ENCODE data around the gene ACADS. TPM values are rescaled to one million over a fixed set of nuclear protein-coding genes. Genes with fewer than 3 reads are reported as not detected.

Gene ACADS
- total RNA-seq, 3 donors from 2014 or later: 84.8 to 175 (median 129) TPM

- no peaks in the 10 kb centered on the region for H3K9me3 ChIP-seq
- DNase-seq: no peak
- H3K4me1 ChIP-seq (ENCODE audit: low read depth): peaks cover 28% of the 10 kb centered on the region
- no peak for TF ChIP-seq CTCF (IDR thresholded peaks at IDR 0.05)
- H3K36me3 ChIP-seq (ENCODE audit: low read depth): no peaks in the 10 kb centered on the region
- ATAC-seq: no peak
- intact Hi-C loops (cut with DNase I, micrococcal nuclease): loop anchor here in 1 of 2 donors (5.0 kb wide), 1 partner anchor 74 kb away; no protein-coding TSS in a partner anchor
- no peak overlapping the region for H3K4me3 ChIP-seq
Observed at GRCh38 chr12:120720987-120721801, 4.4 kb upstream of the ACADS start.

DNA sequence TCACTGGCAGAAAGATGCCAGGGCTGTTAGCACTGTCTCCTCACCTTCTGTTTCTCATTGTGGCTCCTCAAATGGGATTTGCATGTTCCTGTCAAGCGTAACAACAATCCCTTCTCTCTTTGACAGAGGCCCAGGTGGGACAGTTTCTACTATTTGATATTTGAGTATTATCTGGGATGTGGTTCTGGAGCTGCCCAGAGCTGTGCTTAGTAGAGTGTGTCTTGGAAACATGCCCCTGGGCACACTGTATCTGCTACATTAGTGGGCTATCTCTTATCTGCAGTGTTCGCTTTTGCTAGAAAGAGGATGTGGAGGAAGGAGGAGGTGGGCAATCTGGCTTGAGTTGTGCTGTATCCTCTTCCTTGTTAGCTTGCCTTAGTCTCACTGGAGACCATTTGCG, 3.8 kb upstream of the ACADS start:
- Histone ChIP-seq H3K4me1 (ENCODE audit: low read depth) (peaks cover 28% of the 10 kb centered on the region), H3K36me3 (ENCODE audit: low read depth) (no peaks in the 10 kb centered on the region), H3K9me3 (no peaks in the 10 kb centered on the region), H3K4me3 (no peak overlapping the region)
- ATAC-seq (no peak), DNase-seq (no peak)
- intact Hi-C loops (cut with DNase I, micrococcal nuclease): loop anchor here in 1 of 2 donors (5.0 kb wide), 1 partner anchor 75 kb away; no protein-coding TSS in a partner anchor
- TF ChIP-seq CTCF (IDR thresholded peaks at IDR 0.05): no peak

GRCh38 chr12:120722784-120723183, 2.8 kb upstream of the ACADS start:
- H3K36me3 ChIP-seq (ENCODE audit: low read depth): no peaks in the 10 kb centered on the region
- DNase-seq: no peak
- intact Hi-C loops (cut with DNase I, micrococcal nuclease): loop anchor here in 1 of 2 donors (5.0 kb wide), 1 partner anchor 75 kb away; no protein-coding TSS in a partner anchor
- no peak for ATAC-seq
- no peaks in the 10 kb centered on the region for H3K9me3 ChIP-seq
- peaks cover 34% of the 10 kb centered on the region for H3K4me1 ChIP-seq (ENCODE audit: low read depth)
- H3K4me3 ChIP-seq: no peak overlapping the region
- no peak for TF ChIP-seq CTCF (IDR thresholded peaks at IDR 0.05)

DNA sequence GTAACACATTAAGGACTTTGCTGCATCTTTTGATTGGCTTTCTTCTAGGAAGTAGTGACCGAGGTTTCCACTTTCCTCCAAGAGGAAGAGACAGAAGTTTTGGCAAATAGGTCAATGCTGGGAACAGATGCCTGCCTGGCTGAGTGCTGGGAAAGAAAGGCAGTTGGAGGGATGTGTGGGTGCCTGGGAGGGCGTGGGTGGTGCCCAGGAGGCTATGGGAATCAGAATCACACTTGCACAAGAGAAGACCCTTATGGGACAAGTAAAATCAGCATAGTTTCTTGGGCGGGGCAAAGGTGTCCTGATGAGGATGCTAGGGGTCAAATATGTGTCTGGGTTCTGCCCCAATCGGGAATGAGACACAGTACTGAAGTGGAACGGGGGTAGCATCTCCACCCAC, 906 bp upstream of the ACADS start:
- no peak for TF ChIP-seq CTCF (IDR thresholded peaks at IDR 0.05)
- intact Hi-C loops (cut with DNase I, micrococcal nuclease): loop anchor here in 1 of 2 donors (5.0 kb wide), 1 partner anchor 77 kb away; no protein-coding TSS in a partner anchor
- H3K9me3 ChIP-seq: no peaks in the 10 kb centered on the region
- H3K36me3 ChIP-seq (ENCODE audit: low read depth): no peaks in the 10 kb centered on the region
- H3K4me1 ChIP-seq (ENCODE audit: low read depth): peaks cover 24% of the 10 kb centered on the region
- H3K4me3 ChIP-seq: no peak overlapping the region
- ATAC-seq: no peak
- DNase-seq: no peak

DNA sequence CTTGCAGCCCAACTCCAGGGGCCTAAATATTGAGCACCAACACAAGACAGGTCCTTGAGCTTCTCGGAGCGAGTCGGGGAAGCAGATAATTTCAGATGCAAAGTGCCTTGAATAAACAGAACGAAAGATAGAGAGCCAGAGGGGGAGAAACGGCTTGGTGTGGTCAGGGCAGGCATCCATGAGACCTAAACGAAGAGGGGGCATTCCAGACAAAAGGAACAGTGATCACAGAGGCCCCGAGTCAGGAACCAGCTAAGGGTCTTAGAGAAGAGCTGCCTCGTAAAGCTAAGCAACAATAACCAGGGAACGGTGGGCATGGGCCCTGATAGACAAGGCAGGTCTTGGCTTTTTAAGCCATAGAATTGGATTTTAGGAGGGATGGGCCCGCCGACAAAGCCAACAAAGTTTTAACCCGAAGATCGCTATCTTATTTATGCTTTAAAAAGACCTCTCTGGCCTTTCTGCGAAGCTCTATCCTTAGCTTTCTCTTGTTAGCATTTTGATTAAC, 421 bp upstream of the ACADS start:
- ATAC-seq (no peak), DNase-seq (no peak)
- no peaks in the 10 kb centered on the region for H3K9me3 ChIP-seq
- no peak for TF ChIP-seq CTCF (IDR thresholded peaks at IDR 0.05)
- no peaks in the 10 kb centered on the region for H3K36me3 ChIP-seq (ENCODE audit: low read depth)
- peak overlapping the region; percentile 38 for H3K4me3 ChIP-seq
- intact Hi-C loops (cut with DNase I, micrococcal nuclease): no loop called here
- peaks cover 19% of the 10 kb centered on the region for H3K4me1 ChIP-seq (ENCODE audit: low read depth)
